Measurements from ENCODE around the gene SMOC2. TPM values are rescaled to one million over a fixed set of nuclear protein-coding genes. Genes with fewer than 3 reads are reported as not detected.

SMOC2 gene
- total RNA-seq, 1 donor from 2014 or later, result not detected

GRCh38 chr6:168678588-168678987 is 237.6 kb downstream of the SMOC2 start:
- TF ChIP-seq CTCF (IDR thresholded peaks at IDR 0.05; ENCODE audit: insufficient read depth, low read length, poor library complexity, severe bottlenecking), result no peak
- no peak for DNase-seq (ENCODE audit: low read depth)
- no peak overlapping the region for H3K4me3 ChIP-seq (ENCODE audit: low read depth, low read length)
- H3K36me3 ChIP-seq (ENCODE audit: control insufficient read depth, insufficient read depth, low read length), result no peaks in the 10 kb centered on the region
- no peaks in the 10 kb centered on the region for H3K27me3 ChIP-seq (ENCODE audit: control insufficient read depth, insufficient read depth, low read length)

GRCh38 chr6:168681748-168682147 is 240.8 kb downstream of the SMOC2 start:
- H3K4me3 ChIP-seq (ENCODE audit: low read depth, low read length), result no peak overlapping the region
- no peaks in the 10 kb centered on the region for H3K27me3 ChIP-seq (ENCODE audit: control insufficient read depth, insufficient read depth, low read length)
- no peaks in the 10 kb centered on the region for H3K36me3 ChIP-seq (ENCODE audit: control insufficient read depth, insufficient read depth, low read length)
- TF ChIP-seq CTCF (IDR thresholded peaks at IDR 0.05; ENCODE audit: insufficient read depth, low read length, poor library complexity, severe bottlenecking), result no peak
- DNase-seq (ENCODE audit: low read depth), result no peak

- TF ChIP-seq CTCF (IDR thresholded peaks at IDR 0.05; ENCODE audit: insufficient read depth, low read length, poor library complexity, severe bottlenecking), result no peak
- Histone ChIP-seq H3K4me3 (ENCODE audit: low read depth, low read length) (no peak overlapping the region), H3K27me3 (ENCODE audit: control insufficient read depth, insufficient read depth, low read length) (no peaks in the 10 kb centered on the region), H3K36me3 (ENCODE audit: control insufficient read depth, insufficient read depth, low read length) (no peaks in the 10 kb centered on the region)
- DNase-seq (ENCODE audit: low read depth), result no peak
These were observed 242.6 kb downstream of the SMOC2 start for GRCh38 chr6:168683621-168684020.

GRCh38 chr6:168684471-168684870 is 243.5 kb downstream of the SMOC2 start:
- Histone ChIP-seq H3K36me3 (ENCODE audit: control insufficient read depth, insufficient read depth, low read length) (no peaks in the 10 kb centered on the region), H3K4me3 (ENCODE audit: low read depth, low read length) (no peak overlapping the region), H3K27me3 (ENCODE audit: control insufficient read depth, insufficient read depth, low read length) (no peaks in the 10 kb centered on the region)
- TF ChIP-seq CTCF (IDR thresholded peaks at IDR 0.05; ENCODE audit: insufficient read depth, low read length, poor library complexity, severe bottlenecking), result no peak
- DNase-seq (ENCODE audit: low read depth), result no peak

- H3K36me3 ChIP-seq (ENCODE audit: control insufficient read depth, insufficient read depth, low read length), result no peaks in the 10 kb centered on the region
- TF ChIP-seq CTCF (IDR thresholded peaks at IDR 0.05; ENCODE audit: insufficient read depth, low read length, poor library complexity, severe bottlenecking), result no peak
- H3K4me3 ChIP-seq (ENCODE audit: low read depth, low read length), result no peak overlapping the region
- H3K27me3 ChIP-seq (ENCODE audit: control insufficient read depth, insufficient read depth, low read length), result no peaks in the 10 kb centered on the region
- no peak for DNase-seq (ENCODE audit: low read depth)
These were observed 243.9 kb downstream of the SMOC2 start for GRCh38 chr6:168684906-168685305.

- no peak for TF ChIP-seq CTCF (IDR thresholded peaks at IDR 0.05; ENCODE audit: insufficient read depth, low read length, poor library complexity, severe bottlenecking)
- no peak overlapping the region for H3K4me3 ChIP-seq (ENCODE audit: low read depth, low read length)
These were observed 245.2 kb downstream of the SMOC2 start for GRCh38 chr6:168686029-168686738.

More at GRCh38 chr6:168686029-168686738, 245.2 kb downstream of the SMOC2 start:
- no peaks in the 10 kb centered on the region for H3K36me3 ChIP-seq (ENCODE audit: control insufficient read depth, insufficient read depth, low read length)
- DNase-seq (ENCODE audit: low read depth), result no peak
- no peaks in the 10 kb centered on the region for H3K27me3 ChIP-seq (ENCODE audit: control insufficient read depth, insufficient read depth, low read length)

Measured in kidney epithelial cell (primary cell).